Mesothelial cell of epicardium (in vitro differentiated cells): ENCODE results near the gene FBXO31. TPM values are rescaled to one million over a fixed set of nuclear protein-coding genes. Genes with fewer than 3 reads are reported as not detected.

Experiments
- DNase-seq, 2 experiments: peaks; one replicate each; pipeline ENCODE4 v3.0.0; 2021; ENCODE audit warnings: low spot score in 2 of 2; ENCODE audit not compliant: unreplicated experiment in 2 of 2
- H3K27ac Mint-ChIP-seq: 2 replicates; pipeline ENCODE4 v1.8.0; 2021; ENCODE audit warnings: mixed read lengths
- H3K27me3 Mint-ChIP-seq: 2 replicates; pipeline ENCODE4 v1.8.0; 2021; ENCODE audit warnings: low read depth, mixed read lengths
- H3K36me3 Mint-ChIP-seq: 2 replicates; pipeline ENCODE4 v1.8.0; 2021; ENCODE audit warnings: mixed read lengths
- H3K4me1 Mint-ChIP-seq: 2 replicates; pipeline ENCODE4 v1.8.0; 2021; ENCODE audit warnings: mixed read lengths
- H3K4me3 Mint-ChIP-seq: 2 replicates; pipeline ENCODE4 v1.8.0; 2021; ENCODE audit warnings: mild to moderate bottlenecking, moderate library complexity, mixed read lengths
- H3K9me3 Mint-ChIP-seq: 2 replicates; pipeline ENCODE4 v1.8.0; 2021; ENCODE audit warnings: mixed read lengths
- total RNA-seq: library from RNA; stranded (reverse); gene quantifications from 3 replicates; pipeline ENCODE4 v1.2.1, GENCODE V29; 2021
- TF ChIP-seq, protein P1 (sequence below): fragments of 200-600 bp; sonication (generic); IDR thresholded peaks from one replicate; pipeline ENCODE4 v1.5.0; 2021; ENCODE audit warnings: antibody characterized with exemption; ENCODE audit not compliant: unreplicated experiment

The FBXO31 gene
- total RNA-seq, 1 donor from 2014 or later: 38.1 TPM

DNA sequence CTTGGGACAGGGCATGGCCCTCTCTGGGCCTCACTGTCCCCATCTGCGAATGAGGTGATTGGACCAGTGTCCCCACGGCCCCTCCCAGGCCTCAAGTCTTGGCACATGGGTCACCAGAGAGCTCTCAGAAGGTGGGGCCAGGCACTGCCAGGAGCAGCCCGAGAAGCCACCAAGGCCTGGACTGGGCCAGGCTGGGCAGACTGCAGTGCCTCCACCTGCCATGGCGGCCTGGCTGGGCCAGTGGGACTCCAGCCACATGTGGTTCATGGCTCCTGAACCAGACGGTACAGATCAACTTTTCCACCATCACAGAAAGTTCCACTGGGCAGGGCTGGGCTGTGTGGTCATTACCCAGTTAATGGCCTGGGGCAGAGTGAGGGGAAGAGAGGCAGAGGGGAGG is 86.2 kb downstream of the FBXO31 start:
- Mint-ChIP-seq H3K9me3 (no peaks in the 10 kb centered on the region), H3K4me3 (no peak overlapping the region), H3K27ac (no peak overlapping the region), H3K4me1 (no peaks in the 10 kb centered on the region), H3K27me3 (no peaks in the 10 kb centered on the region), H3K36me3 (peaks cover 4% of the 10 kb centered on the region)
- TF ChIP-seq, protein P1, sequence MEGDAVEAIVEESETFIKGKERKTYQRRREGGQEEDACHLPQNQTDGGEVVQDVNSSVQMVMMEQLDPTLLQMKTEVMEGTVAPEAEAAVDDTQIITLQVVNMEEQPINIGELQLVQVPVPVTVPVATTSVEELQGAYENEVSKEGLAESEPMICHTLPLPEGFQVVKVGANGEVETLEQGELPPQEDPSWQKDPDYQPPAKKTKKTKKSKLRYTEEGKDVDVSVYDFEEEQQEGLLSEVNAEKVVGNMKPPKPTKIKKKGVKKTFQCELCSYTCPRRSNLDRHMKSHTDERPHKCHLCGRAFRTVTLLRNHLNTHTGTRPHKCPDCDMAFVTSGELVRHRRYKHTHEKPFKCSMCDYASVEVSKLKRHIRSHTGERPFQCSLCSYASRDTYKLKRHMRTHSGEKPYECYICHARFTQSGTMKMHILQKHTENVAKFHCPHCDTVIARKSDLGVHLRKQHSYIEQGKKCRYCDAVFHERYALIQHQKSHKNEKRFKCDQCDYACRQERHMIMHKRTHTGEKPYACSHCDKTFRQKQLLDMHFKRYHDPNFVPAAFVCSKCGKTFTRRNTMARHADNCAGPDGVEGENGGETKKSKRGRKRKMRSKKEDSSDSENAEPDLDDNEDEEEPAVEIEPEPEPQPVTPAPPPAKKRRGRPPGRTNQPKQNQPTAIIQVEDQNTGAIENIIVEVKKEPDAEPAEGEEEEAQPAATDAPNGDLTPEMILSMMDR: no peak
- DNase-seq: no peak

DNA sequence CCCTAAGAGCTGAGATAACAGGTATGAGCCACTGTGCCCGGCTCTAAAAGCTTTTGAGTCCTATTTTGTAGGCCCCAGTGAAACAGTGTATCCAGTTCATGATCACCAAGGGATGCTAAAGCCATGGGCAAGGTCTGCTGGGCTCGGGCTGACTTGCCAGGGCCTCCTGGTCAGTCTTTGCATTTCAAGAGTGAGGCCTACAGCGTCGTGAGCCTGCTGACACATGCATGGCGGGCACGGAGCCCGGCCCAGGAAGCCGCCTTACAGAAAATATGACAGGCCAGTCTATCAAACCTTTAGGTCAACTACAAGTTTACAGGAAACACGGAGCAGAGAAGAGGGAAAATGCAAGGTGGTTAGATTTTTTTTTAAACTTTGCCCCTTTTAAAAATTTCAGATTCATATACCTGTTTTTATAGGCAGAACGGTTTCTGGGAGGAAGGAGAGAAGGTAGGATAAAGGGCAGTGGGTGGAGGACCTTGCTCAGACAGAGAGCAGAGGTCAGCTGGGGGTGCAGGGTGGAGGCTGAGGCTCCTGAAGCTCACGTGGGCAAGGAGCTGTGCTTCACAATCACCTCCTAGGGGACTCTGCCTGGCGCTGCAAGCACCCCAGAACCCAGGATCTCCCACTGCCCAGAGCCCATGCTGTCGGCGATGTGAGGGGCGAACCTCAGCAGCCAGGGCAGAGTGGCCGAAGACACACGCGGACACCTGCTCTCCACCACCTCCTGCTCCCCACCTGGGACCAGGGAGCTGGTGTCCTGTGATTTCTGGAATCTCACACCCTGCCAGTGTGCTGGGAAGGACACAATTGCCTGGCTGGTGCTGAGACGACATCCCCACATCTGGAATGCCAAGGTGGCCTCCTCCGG is 87.7 kb downstream of the FBXO31 start:
- peaks cover 3% of the 10 kb centered on the region for H3K9me3 Mint-ChIP-seq
- no peak for DNase-seq
- H3K36me3 Mint-ChIP-seq: peaks cover 7% of the 10 kb centered on the region
- H3K27me3 Mint-ChIP-seq: no peaks in the 10 kb centered on the region
- H3K4me1 Mint-ChIP-seq: no peaks in the 10 kb centered on the region
- H3K4me3 Mint-ChIP-seq: no peak overlapping the region
- TF ChIP-seq, protein P1: no peak
- H3K27ac Mint-ChIP-seq: no peak overlapping the region

DNA sequence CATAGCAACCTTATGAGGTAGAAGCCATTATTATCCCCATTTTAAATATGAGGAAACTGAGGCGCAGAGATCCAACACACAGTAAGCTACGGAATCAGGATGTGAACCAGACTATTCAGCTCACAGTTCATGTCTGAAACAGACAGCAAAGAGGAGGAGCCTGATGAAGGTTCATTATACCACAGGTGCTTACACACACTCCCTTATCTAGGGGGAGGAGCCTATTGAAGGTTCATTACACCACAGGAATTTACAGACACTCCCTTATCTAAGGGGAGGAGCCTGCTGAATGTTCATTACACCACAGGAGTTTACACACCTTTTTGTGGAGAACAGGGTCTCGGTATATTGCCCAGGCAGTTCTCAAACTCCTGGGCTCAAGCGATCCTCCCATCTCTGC is 88.3 kb downstream of the FBXO31 start:
- H3K27ac Mint-ChIP-seq: no peak overlapping the region
- TF ChIP-seq, protein P1: no peak
- H3K9me3 Mint-ChIP-seq: peaks cover 3% of the 10 kb centered on the region
- no peaks in the 10 kb centered on the region for H3K27me3 Mint-ChIP-seq
- no peak for DNase-seq
- H3K36me3 Mint-ChIP-seq: peaks cover 7% of the 10 kb centered on the region
- H3K4me1 Mint-ChIP-seq: no peaks in the 10 kb centered on the region
- no peak overlapping the region for H3K4me3 Mint-ChIP-seq

DNA sequence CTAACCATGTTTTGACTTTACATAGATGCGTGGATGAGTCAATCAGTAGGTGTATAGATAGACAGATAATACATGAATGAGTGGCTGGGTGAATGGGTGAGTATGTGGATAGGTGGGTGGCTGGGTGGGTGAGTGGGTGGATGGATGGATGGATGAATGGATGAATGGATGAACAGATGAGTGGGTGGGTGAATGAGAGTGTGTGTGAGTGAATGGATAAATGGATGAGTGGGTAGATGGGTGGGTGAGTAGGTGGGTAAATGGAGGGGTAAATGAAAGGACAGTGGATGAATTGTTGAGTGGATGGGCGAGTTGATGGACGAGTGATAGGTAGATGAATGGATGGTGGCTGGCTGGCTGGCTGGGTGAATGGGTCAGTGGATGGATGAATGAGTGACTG is 89.6 kb downstream of the FBXO31 start:
- H3K9me3 Mint-ChIP-seq: peaks cover 3% of the 10 kb centered on the region
- no peaks in the 10 kb centered on the region for H3K27me3 Mint-ChIP-seq
- TF ChIP-seq, protein P1: no peak
- H3K4me3 Mint-ChIP-seq: no peak overlapping the region
- H3K36me3 Mint-ChIP-seq: peaks cover 7% of the 10 kb centered on the region
- no peak for DNase-seq
- no peak overlapping the region for H3K27ac Mint-ChIP-seq
- H3K4me1 Mint-ChIP-seq: peaks cover 4% of the 10 kb centered on the region

DNA sequence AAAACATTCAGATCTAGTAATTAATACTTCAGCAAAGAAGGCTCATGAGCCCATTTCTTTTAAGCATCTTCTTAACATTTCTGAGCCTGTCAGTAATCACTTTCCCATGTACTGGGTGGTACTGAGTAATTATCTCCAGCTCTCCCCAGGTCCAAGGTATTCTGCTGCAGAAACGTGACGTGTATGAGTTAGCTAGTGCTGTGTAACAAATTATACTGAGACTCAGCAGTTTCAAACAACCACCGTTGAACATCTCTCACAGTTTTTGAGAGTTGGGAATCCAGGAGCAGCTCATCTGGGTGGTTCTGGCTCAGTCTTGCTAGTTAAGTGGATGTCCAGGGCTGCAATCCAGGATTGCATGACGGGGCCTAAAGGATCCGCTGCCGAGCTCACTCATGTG is 91.6 kb downstream of the FBXO31 start:
- H3K27me3 Mint-ChIP-seq: no peaks in the 10 kb centered on the region
- no peak overlapping the region for H3K4me3 Mint-ChIP-seq
- DNase-seq: no peak
- TF ChIP-seq, protein P1: no peak
- H3K4me1 Mint-ChIP-seq: peaks cover 10% of the 10 kb centered on the region
- no peak overlapping the region for H3K27ac Mint-ChIP-seq
- H3K36me3 Mint-ChIP-seq: peaks cover 7% of the 10 kb centered on the region
- peaks cover 14% of the 10 kb centered on the region for H3K9me3 Mint-ChIP-seq
